Measurements from ENCODE around the gene CYP4F12. TPM values are rescaled to one million over a fixed set of nuclear protein-coding genes. Genes with fewer than 3 reads are reported as not detected.

Gene CYP4F12
- total RNA-seq, 1 experiment from 2014 or later = 1.7 TPM

GRCh38 chr19:15643387-15643786 is 29.5 kb upstream of the CYP4F12 start:
- TF ChIP-seq SIN3A (IDR thresholded peaks at IDR 0.05; ENCODE audit: borderline replicate concordance, insufficient read depth, low read depth, low read length) (no peak), TCF7L2 (IDR thresholded peaks at IDR 0.05; ENCODE audit: low read depth, low read length) (no peak), POLR2AphosphoS5 (IDR thresholded peaks at IDR 0.05; ENCODE audit: low read depth, low read length) (no peak)
- TF ChIP-seq, protein P1, sequence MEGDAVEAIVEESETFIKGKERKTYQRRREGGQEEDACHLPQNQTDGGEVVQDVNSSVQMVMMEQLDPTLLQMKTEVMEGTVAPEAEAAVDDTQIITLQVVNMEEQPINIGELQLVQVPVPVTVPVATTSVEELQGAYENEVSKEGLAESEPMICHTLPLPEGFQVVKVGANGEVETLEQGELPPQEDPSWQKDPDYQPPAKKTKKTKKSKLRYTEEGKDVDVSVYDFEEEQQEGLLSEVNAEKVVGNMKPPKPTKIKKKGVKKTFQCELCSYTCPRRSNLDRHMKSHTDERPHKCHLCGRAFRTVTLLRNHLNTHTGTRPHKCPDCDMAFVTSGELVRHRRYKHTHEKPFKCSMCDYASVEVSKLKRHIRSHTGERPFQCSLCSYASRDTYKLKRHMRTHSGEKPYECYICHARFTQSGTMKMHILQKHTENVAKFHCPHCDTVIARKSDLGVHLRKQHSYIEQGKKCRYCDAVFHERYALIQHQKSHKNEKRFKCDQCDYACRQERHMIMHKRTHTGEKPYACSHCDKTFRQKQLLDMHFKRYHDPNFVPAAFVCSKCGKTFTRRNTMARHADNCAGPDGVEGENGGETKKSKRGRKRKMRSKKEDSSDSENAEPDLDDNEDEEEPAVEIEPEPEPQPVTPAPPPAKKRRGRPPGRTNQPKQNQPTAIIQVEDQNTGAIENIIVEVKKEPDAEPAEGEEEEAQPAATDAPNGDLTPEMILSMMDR (IDR thresholded peaks at IDR 0.05) = no peak
- TF ChIP-seq, protein P2, sequence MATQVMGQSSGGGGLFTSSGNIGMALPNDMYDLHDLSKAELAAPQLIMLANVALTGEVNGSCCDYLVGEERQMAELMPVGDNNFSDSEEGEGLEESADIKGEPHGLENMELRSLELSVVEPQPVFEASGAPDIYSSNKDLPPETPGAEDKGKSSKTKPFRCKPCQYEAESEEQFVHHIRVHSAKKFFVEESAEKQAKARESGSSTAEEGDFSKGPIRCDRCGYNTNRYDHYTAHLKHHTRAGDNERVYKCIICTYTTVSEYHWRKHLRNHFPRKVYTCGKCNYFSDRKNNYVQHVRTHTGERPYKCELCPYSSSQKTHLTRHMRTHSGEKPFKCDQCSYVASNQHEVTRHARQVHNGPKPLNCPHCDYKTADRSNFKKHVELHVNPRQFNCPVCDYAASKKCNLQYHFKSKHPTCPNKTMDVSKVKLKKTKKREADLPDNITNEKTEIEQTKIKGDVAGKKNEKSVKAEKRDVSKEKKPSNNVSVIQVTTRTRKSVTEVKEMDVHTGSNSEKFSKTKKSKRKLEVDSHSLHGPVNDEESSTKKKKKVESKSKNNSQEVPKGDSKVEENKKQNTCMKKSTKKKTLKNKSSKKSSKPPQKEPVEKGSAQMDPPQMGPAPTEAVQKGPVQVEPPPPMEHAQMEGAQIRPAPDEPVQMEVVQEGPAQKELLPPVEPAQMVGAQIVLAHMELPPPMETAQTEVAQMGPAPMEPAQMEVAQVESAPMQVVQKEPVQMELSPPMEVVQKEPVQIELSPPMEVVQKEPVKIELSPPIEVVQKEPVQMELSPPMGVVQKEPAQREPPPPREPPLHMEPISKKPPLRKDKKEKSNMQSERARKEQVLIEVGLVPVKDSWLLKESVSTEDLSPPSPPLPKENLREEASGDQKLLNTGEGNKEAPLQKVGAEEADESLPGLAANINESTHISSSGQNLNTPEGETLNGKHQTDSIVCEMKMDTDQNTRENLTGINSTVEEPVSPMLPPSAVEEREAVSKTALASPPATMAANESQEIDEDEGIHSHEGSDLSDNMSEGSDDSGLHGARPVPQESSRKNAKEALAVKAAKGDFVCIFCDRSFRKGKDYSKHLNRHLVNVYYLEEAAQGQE (IDR thresholded peaks at IDR 0.05; ENCODE audit: insufficient read depth in 1 of 2, low read depth in 2 of 2, low read length in 1 of 2) = no peak
- in situ Hi-C loops (cut with HindIII; ENCODE audit: low pct_unique_long_range_greater_than_20kb, low sequenced_read_pairs) = no loop called here
- ATAC-seq = no peak
- Histone ChIP-seq H3K4me3 (ENCODE audit: low read depth in 2 of 2, low read length in 2 of 2) (no peak overlapping the region), H3K4me1 (ENCODE audit: control insufficient read depth, insufficient read depth, low read length) (no peaks in the 10 kb centered on the region), H3K9me3 (ENCODE audit: control insufficient read depth, insufficient read depth, low read depth, low read length) (no peaks in the 10 kb centered on the region), H3K36me3 (ENCODE audit: control insufficient read depth, insufficient read depth, low read length) (no peaks in the 10 kb centered on the region), H3K27me3 (ENCODE audit: control insufficient read depth, insufficient read depth, low read length) (no peaks in the 10 kb centered on the region), H3K27ac (ENCODE audit: low read length) (no peak overlapping the region)
- intact Hi-C loops (cut with micrococcal nuclease; ENCODE audit: unreplicated experiment) = no loop called here
- ChIA-PET POLR2A (no interaction called here), CTCF (no interaction called here)
- no TSS peak for BruUV-seq (replicated peaks)
- DNase-seq (ENCODE audit: low read depth, low spot score) = no peak

GRCh38 chr19:15644066-15644741 is 28.7 kb upstream of the CYP4F12 start:
- intact Hi-C loops (cut with micrococcal nuclease; ENCODE audit: unreplicated experiment) (no loop called here), in situ Hi-C loops (cut with HindIII; ENCODE audit: low pct_unique_long_range_greater_than_20kb, low sequenced_read_pairs) (no loop called here)
- Histone ChIP-seq H3K36me3 (ENCODE audit: control insufficient read depth, insufficient read depth, low read length) (no peaks in the 10 kb centered on the region), H3K27ac (ENCODE audit: low read length) (no peak overlapping the region), H3K9me3 (ENCODE audit: control insufficient read depth, insufficient read depth, low read depth, low read length) (no peaks in the 10 kb centered on the region), H3K4me3 (ENCODE audit: low read depth in 2 of 2, low read length in 2 of 2) (no peak overlapping the region), H3K27me3 (ENCODE audit: control insufficient read depth, insufficient read depth, low read length) (no peaks in the 10 kb centered on the region), H3K4me1 (ENCODE audit: control insufficient read depth, insufficient read depth, low read length) (no peaks in the 10 kb centered on the region)
- POLR2A ChIA-PET = interaction anchor here (0.6 kb wide), 1 partner anchor 238 kb away, joined by 4 read pairs; no protein-coding TSS in a partner anchor
- no TSS peak for BruUV-seq (replicated peaks)
- no peak for ATAC-seq
- TF ChIP-seq, protein P1 (IDR thresholded peaks at IDR 0.05) = no peak
- no peak for TF ChIP-seq SIN3A (IDR thresholded peaks at IDR 0.05; ENCODE audit: borderline replicate concordance, insufficient read depth, low read depth, low read length)
- TF ChIP-seq, protein P2 (IDR thresholded peaks at IDR 0.05; ENCODE audit: insufficient read depth in 1 of 2, low read depth in 2 of 2, low read length in 1 of 2) = no peak
- no peak for TF ChIP-seq POLR2AphosphoS5 (IDR thresholded peaks at IDR 0.05; ENCODE audit: low read depth, low read length)
- no peak for TF ChIP-seq TCF7L2 (IDR thresholded peaks at IDR 0.05; ENCODE audit: low read depth, low read length)
- CTCF ChIA-PET = no interaction called here
- no peak for DNase-seq (ENCODE audit: low read depth, low spot score)
